GM06990 (cell line): ENCODE results near the gene PDZRN3.
"Not testable (repeated sequence)": the region's sequence is repeated elsewhere in the genome, so short reads cannot be mapped to it uniquely, and the experiment has no call there.

ENCODE experiments used
- DNase-seq: peaks from one replicate; pipeline ENCODE4 v3.0.0-alpha.2; 2011; ENCODE audit not compliant: insufficient read length; ENCODE audit errors: extremely low read depth
- H3K27me3 ChIP-seq: replicated peaks from 2 replicates; pipeline ENCODE4 v1.6.0; 2011; ENCODE audit warnings: low read length; ENCODE audit not compliant: control insufficient read depth, insufficient read depth
- H3K36me3 ChIP-seq: 2 replicates; pipeline ENCODE4 v1.5.1; 2011; ENCODE audit warnings: low read length; ENCODE audit not compliant: control insufficient read depth, insufficient read depth
- H3K4me3 ChIP-seq: replicated peaks from 2 replicates; pipeline ENCODE4 v1.5.1; 2011; ENCODE audit warnings: low read depth, mild to moderate bottlenecking, control low read depth, low read length
- TF ChIP-seq, protein P1 (sequence below): IDR thresholded peaks from 2 replicates; pipeline ENCODE4 v1.5.1; 2011; ENCODE audit warnings: low read length, control low read depth, mild to moderate bottlenecking, inconsistent platforms; ENCODE audit not compliant: insufficient read depth, poor library complexity, severe bottlenecking

The PDZRN3 gene

DNA sequence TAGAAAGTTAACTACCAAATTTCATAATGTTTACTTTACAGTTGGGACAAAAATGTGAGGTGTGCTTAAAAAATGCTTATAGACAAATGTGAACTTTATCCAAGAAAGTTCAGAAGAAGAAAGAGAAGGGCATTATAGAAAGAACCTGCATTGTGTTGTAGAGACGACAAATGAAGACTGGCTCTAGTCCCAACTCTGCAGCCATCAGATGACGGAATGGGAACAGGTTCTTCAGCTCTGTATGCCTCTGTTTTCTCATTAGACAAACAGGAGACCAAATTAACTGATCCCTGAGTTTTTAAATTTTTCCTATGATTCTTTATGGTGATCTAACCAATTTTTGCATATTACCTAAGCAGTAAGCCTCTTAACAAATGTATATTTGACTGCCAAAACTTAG lies 49.2 kb downstream of the PDZRN3 start:
- Histone ChIP-seq H3K36me3 (no peaks in the 10 kb centered on the region), H3K4me3 (no peak overlapping the region), H3K27me3 (no peaks in the 10 kb centered on the region; the same call in none of the 2 replicates)
- TF ChIP-seq, protein P1, sequence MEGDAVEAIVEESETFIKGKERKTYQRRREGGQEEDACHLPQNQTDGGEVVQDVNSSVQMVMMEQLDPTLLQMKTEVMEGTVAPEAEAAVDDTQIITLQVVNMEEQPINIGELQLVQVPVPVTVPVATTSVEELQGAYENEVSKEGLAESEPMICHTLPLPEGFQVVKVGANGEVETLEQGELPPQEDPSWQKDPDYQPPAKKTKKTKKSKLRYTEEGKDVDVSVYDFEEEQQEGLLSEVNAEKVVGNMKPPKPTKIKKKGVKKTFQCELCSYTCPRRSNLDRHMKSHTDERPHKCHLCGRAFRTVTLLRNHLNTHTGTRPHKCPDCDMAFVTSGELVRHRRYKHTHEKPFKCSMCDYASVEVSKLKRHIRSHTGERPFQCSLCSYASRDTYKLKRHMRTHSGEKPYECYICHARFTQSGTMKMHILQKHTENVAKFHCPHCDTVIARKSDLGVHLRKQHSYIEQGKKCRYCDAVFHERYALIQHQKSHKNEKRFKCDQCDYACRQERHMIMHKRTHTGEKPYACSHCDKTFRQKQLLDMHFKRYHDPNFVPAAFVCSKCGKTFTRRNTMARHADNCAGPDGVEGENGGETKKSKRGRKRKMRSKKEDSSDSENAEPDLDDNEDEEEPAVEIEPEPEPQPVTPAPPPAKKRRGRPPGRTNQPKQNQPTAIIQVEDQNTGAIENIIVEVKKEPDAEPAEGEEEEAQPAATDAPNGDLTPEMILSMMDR, result no peak
- no peak for DNase-seq

DNA sequence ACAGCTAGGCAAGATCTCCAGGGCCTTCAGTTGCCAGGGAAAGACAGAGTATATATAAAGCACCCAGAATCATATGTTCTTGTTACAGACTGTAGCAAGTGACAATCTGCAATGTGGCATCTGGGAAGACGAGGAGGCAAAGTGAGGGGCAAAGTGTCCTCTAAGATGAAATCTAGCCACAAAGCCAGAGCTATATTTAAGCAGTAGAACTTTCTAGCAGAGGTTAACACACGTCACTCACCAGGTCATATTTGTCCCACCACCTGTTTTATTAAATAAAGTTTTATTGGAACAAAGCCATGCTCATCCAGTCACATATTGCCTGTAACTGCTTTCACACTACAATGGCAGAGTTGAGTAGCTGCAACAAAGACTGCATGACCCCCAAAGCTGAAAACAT lies 51.5 kb downstream of the PDZRN3 start:
- DNase-seq, result no peak
- TF ChIP-seq, protein P1, result no peak
- H3K36me3 ChIP-seq, result no peaks in the 10 kb centered on the region

DNA sequence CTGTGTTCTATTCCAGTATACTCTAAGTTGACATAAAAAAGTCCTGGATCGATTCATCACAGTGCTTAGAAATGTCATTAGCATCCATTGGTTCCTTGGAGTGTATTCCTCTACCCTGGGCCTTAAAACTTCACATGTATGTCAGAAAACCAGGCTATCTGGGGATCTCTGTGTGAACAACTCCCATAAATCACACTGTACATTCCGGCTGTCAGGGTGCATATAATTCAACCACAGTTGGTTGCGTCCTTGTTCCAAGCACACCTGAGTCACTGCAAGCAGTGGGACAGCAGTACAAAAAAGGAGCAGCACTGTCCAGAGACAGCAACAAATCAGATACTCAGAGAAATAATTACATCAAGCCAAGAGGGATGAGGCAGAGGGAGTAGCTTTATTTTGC lies 52.4 kb downstream of the PDZRN3 start:
- DNase-seq, result no peak
- H3K4me3 ChIP-seq, result no peak overlapping the region
- H3K27me3 ChIP-seq, result no peaks in the 10 kb centered on the region; the same call in none of the 2 replicates
- H3K36me3 ChIP-seq, result no peaks in the 10 kb centered on the region
- TF ChIP-seq, protein P1, result no peak

More for the DNA sequence above, 51.5 kb downstream of the PDZRN3 start:
- Histone ChIP-seq H3K4me3 (no peak overlapping the region), H3K27me3 (no peaks in the 10 kb centered on the region; the same call in none of the 2 replicates)

DNA sequence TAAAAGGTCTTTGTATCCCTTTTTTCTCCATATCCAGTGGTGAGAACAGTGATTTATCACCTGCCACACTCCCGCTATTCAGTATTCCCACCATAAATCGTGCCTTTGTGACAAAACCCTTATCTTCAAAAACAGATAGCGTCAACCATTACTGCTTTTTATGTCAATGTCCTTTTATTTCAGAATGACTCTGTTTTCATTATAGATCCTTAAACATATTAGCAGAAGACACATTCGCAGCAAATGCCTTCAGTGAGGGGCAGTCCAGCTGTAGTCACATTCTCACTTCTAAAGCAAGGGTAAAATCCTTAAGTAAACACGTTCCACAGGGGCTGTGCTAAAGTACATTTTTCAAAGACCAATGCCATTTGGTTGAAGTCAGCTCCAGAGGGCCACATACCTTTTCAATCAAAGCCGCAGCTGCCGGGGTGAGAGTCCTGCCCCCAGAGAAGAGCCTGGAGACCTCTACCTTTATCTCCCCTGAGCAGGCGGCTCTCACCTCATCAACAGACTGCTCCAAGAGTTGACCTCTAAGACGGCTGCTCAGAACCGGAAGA lies 53.4 kb downstream of the PDZRN3 start:
- Histone ChIP-seq H3K27me3 (no peaks in the 10 kb centered on the region; the same call in none of the 2 replicates), H3K36me3 (no peaks in the 10 kb centered on the region), H3K4me3 (no peak overlapping the region)
- TF ChIP-seq, protein P1, result no peak
- DNase-seq, result no peak

DNA sequence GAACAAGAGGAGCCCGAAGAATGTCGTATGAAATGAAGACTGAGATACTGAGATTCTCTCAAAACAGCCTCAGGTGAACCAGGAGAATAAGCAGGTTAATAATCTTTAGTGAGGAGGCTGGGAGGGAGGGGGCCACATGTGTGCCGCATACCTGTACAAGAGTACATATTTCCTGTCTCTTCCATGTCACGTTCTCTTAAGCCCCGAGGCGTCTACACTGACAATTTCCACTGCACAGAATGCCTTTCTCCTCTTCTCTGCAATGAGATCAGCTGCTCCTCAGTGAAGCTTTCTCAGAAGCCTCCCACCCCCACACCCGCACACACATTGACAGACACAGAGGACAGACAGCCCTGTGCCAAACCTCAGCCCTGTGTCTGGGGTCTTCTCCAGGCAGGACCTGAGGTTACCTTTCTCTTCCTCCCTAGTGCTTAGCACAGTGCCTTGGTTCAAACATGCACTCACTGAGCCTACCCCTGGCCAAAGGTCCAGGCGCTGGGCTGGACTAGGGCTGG lies 55.4 kb downstream of the PDZRN3 start:
- TF ChIP-seq, protein P1, result no peak
- no peak for DNase-seq
- no peaks in the 10 kb centered on the region; the same call in none of the 2 replicates for H3K27me3 ChIP-seq
- no peaks in the 10 kb centered on the region for H3K36me3 ChIP-seq
- H3K4me3 ChIP-seq, result no peak overlapping the region

DNA sequence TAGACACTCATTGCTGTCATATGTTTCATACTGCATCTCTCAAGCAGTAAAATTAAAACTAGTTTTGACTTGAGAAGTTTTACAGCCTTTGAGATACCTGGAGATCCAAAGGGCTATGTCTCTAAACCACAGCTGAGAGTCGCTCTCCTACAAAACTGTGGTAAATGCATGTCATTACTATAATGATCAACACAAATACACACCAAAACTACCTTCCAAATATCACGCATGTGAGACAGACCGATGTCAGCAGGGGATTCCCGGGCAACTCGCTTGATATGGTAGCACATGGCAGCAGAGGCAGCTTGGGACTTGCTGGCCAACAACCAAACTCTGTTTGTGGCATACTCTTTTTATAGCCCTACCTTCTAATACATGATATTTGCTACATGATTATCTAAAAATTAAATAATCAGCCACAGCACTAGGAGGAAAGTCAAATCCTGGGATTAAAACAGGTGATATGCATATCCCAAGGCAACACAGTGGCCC lies 56.3 kb downstream of the PDZRN3 start:
- Histone ChIP-seq H3K27me3 (no peaks in the 10 kb centered on the region; the same call in none of the 2 replicates), H3K4me3 (no peak overlapping the region), H3K36me3 (no peaks in the 10 kb centered on the region)
- no peak for DNase-seq
- TF ChIP-seq, protein P1, result no peak

DNA sequence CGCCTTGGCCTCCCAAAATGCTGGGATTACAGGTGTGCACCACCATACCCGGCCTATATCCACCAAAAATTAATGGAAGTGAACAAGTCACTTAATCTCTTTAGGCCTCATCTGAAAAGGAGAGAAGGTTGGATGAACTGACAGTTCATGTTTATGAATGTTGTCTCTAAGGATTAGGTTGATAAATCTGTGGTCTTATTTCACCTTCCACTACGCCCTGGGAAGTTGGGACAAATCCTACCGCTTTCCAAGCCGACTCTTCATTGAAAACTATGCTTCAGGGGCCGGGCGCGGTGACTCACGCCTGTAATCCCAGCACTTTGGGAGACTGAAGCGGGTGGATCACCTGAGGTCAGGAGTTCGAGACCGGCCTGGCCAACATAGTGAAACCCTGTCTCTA lies 59.4 kb downstream of the PDZRN3 start:
- DNase-seq, H3K27me3 ChIP-seq, H3K36me3 ChIP-seq, H3K4me3 ChIP-seq: not testable (repeated sequence)
